Neuronal stem cell (in vitro differentiated cells): ENCODE results near the gene HEATR9.
A peak's percentile ranks its signal among the peaks of the same experiment; 100 is the strongest.

Source experiments
- DNase-seq: peaks from one replicate; pipeline ENCODE4 v3.0.0-alpha.2; 2013; ENCODE audit warnings: low spot score
- H2AFZ ChIP-seq: one replicate; pipeline ENCODE4 v1.6.1; 2013; ENCODE audit warnings: mild to moderate bottlenecking, low read length, inconsistent platforms
- H2AK5ac ChIP-seq: 2 replicates; pipeline ENCODE4 v1.6.1; 2013; ENCODE audit warnings: low read depth, mild to moderate bottlenecking, inconsistent platforms, low read length, moderate library complexity, mixed read lengths
- H2BK120ac ChIP-seq: 2 replicates; pipeline ENCODE4 v1.6.1; 2013; ENCODE audit warnings: low read depth, mild to moderate bottlenecking, inconsistent platforms, low read length, moderate library complexity, mixed read lengths
- H2BK12ac ChIP-seq: one replicate; pipeline ENCODE4 v1.6.1; 2013; ENCODE audit warnings: low read length, inconsistent platforms
- H2BK15ac ChIP-seq: 2 replicates; pipeline ENCODE4 v1.6.1; 2013; ENCODE audit warnings: mild to moderate bottlenecking, low read length, inconsistent platforms, mixed read lengths
- H2BK5ac ChIP-seq: one replicate; pipeline ENCODE4 v1.6.1; 2013; ENCODE audit warnings: inconsistent platforms, mild to moderate bottlenecking, low read length, moderate library complexity
- H3K14ac ChIP-seq: one replicate; pipeline ENCODE4 v1.6.1; 2013; ENCODE audit warnings: low read length, inconsistent platforms
- H3K18ac ChIP-seq: 2 replicates; pipeline ENCODE4 v1.6.1; 2013; ENCODE audit warnings: low read length, inconsistent platforms
- H3K23ac ChIP-seq: 2 replicates; pipeline ENCODE4 v1.6.1; 2013; ENCODE audit warnings: low read depth, mild to moderate bottlenecking, mixed read lengths, low read length, inconsistent platforms; ENCODE audit not compliant: poor library complexity
- H3K27ac ChIP-seq: replicated peaks from 3 replicates; pipeline ENCODE4 v1.5.1; 2013; ENCODE audit warnings: low read length, inconsistent platforms
- H3K27me3 ChIP-seq, 3 experiments: 2 replicates each; pipeline ENCODE4 v1.6.1; 2013; ENCODE audit warnings: low read length in 3 of 3, mild to moderate bottlenecking in 2 of 3, inconsistent platforms in 1 of 3, low read depth in 1 of 3, mixed read lengths in 1 of 3, moderate library complexity in 1 of 3; ENCODE audit not compliant: control insufficient read depth in 3 of 3, insufficient read depth in 3 of 3
- H3K36me3 ChIP-seq, 2 donors: replicated peaks in 1 of 2; 2 replicates each; pipeline ENCODE4 v1.6.1; 2013; ENCODE audit warnings: low read length in 2 of 2; ENCODE audit not compliant: control insufficient read depth in 2 of 2, insufficient read depth in 2 of 2
- H3K4ac ChIP-seq: 2 replicates; pipeline ENCODE4 v1.6.1; 2013; ENCODE audit warnings: inconsistent platforms, mild to moderate bottlenecking, low read length, moderate library complexity
- H3K4me1 ChIP-seq, 2 donors: 1 replicate in 1 of 2; 2 replicates in 1 of 2; pipeline ENCODE4 v1.6.1; 2013; ENCODE audit warnings: low read length in 2 of 2, low read depth in 1 of 2; ENCODE audit not compliant: control insufficient read depth in 2 of 2, insufficient read depth in 1 of 2
- H3K4me2 ChIP-seq: one replicate; pipeline ENCODE4 v1.6.1; 2013; ENCODE audit warnings: mild to moderate bottlenecking, low read length, inconsistent platforms; ENCODE audit not compliant: insufficient read depth, poor library complexity, severe bottlenecking
- H3K4me3 ChIP-seq, 2 donors: 2 replicates each; pipeline ENCODE4 v1.5.1; 2013; ENCODE audit warnings: low read length in 2 of 2, mild to moderate bottlenecking in 2 of 2, inconsistent platforms in 1 of 2, moderate library complexity in 1 of 2
- H3K79me1 ChIP-seq: one replicate; pipeline ENCODE4 v1.6.1; 2013; ENCODE audit warnings: low read depth, mild to moderate bottlenecking, inconsistent platforms, low read length, moderate library complexity
- H3K9ac ChIP-seq: one replicate; pipeline ENCODE4 v1.6.1; 2013; ENCODE audit warnings: mild to moderate bottlenecking, low read depth, low read length, inconsistent platforms; ENCODE audit not compliant: poor library complexity
- H3K9me3 ChIP-seq, 2 donors: replicated peaks in 1 of 2; 2 replicates each; pipeline versions ENCODE3 to v1.6.1; 2013; ENCODE audit warnings: low read length in 2 of 2, mild to moderate bottlenecking in 2 of 2, inconsistent platforms in 1 of 2, low read depth in 1 of 2, mixed read lengths in 1 of 2, moderate library complexity in 1 of 2; ENCODE audit not compliant: control insufficient read depth in 2 of 2, insufficient read depth in 1 of 2
- H4K8ac ChIP-seq: one replicate; pipeline ENCODE4 v1.6.1; 2013; ENCODE audit warnings: low read depth, mild to moderate bottlenecking, inconsistent platforms, low read length, moderate library complexity
- H4K91ac ChIP-seq: one replicate; pipeline ENCODE4 v1.6.1; 2013; ENCODE audit warnings: low read length, low read depth, mild to moderate bottlenecking, inconsistent platforms; ENCODE audit not compliant: poor library complexity
- WGBS, 2 donors: extraction: QIAGEN DNeasy Blood & Tissue Kit; methylation state at CpG; one replicate each; pipeline ENCODE4 v1.1.7; 2013; ENCODE audit warnings: missing lambda C conversion rate in 2 of 2, mixed read lengths in 1 of 2; ENCODE audit not compliant: insufficient read length in 2 of 2, insufficient replicate concordance in 1 of 2; ENCODE audit errors: extremely low coverage in 2 of 2; 5-methylcytosine and 5-hydroxymethylcytosine counted together

HEATR9 gene

DNA sequence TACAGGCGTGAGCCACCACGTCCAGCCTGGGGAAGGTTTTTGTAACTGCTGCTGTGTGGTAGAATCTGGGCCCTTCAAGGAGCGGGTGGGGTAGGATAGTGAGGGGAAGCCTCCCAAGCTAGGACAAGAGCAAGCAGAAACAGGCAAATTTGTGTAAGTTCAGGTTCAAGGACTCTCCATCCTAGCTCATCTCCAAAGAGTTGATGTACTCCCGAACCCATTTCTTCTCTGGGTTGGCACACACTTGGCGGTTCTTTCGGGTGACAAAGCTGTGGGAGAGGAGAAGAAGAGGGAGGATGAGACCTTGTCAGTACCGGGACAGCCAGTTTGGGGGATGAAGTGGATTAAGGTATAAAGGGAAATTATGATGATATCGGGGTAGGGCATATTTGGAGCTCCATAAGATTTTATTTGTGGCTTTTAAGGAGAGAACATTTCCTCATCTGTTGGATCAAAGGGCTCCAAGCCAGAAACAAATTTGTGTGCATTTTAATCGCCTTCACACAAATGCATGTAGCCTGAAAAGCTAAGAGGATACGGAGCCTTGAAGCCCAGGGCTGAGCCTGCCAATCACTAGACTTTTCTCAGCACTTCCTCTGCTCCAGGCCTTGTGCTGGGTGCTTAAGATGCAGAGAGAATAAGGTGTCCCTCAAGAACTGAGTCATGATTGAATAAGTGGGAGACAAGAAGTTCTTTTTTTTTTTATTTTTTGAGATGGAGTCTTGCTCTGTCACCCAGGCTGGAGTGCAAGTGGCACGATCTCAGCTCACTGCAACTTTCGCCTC lies 3.7 kb upstream of the HEATR9 start:
- Histone ChIP-seq H3K18ac (no peak overlapping the region), H3K4me1 (peaks cover 1 to 4% of the 10 kb centered on the region in 2 donors), H3K36me3 (no peaks in the 10 kb centered on the region), H3K4me3 (no peak overlapping the region), H3K14ac (no peak overlapping the region), H2AK5ac (no peak overlapping the region), H2BK12ac (no peak overlapping the region), H2BK15ac (no peak overlapping the region), H3K79me1 (no peaks in the 10 kb centered on the region), H2BK5ac (no peak overlapping the region), H2AFZ (no peak overlapping the region), H3K27me3 (no peaks in the 10 kb centered on the region), H3K23ac (no peak overlapping the region), H3K9me3 (no peaks in the 10 kb centered on the region), H3K4ac (no peak overlapping the region), H2BK120ac (no peak overlapping the region), H4K8ac (no peak overlapping the region), H3K4me2 (no peak overlapping the region), H3K27ac (no peak overlapping the region), H3K9ac (no peak overlapping the region), H4K91ac (no peak overlapping the region)
- no peak for DNase-seq
- WGBS, 2 donors: 100% methylated on average over 1 of the region's 12 CpGs; no CpG with 5 or more reads in 1 of the 2 donors

DNA sequence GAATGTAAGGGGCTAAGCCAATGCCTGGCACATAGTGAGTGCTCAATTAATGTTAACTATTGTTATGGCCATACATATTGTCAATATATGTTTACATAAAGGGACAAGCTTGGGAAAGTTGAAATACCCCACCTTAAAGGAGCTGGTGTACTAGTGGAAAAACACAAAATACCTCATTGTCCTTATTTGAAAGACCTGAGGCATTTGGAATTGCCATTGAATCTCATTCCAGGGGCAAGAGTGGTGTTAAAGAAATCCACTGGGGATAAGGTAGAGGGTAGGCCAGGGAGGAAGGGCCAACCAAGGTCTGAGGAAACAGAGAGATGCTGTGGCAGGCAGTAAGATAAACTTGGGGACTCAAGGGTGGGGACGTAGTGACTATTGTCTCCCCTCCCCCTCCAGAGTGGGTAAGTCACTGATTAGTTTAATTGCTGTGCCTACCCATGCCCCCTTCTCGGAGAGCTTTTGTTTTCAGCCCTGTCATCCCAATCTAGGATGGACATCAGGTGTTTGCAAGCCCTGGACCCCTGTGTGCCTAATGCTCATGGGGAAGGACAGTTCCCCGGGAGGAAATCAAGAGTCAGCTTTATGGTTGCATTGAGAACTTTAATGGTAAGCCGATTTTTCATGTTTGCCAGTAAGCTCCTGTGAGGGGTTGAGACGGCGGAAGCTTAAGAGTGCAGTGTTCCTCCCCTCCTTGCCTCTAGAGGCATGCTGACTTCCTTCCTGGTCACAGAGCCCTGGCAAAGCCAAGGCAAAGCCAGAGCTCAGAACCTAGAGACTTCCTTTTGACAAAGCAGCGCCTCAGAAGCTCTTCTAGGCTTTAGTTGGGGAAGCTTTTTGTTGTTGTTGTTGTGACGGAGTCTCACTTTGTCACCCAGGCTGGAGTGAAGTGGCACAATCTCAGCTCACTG lies 2.5 kb upstream of the HEATR9 start:
- H3K9ac ChIP-seq: no peak overlapping the region
- peak overlapping the region; percentile 46 for H2AFZ ChIP-seq
- no peak overlapping the region for H2BK120ac ChIP-seq
- no peak overlapping the region for H3K27ac ChIP-seq
- no peaks in the 10 kb centered on the region for H3K27me3 ChIP-seq
- H3K4me2 ChIP-seq: no peak overlapping the region
- no peak overlapping the region for H2BK5ac ChIP-seq
- DNase-seq: no peak
- no peak overlapping the region for H2AK5ac ChIP-seq
- peaks cover 1 to 4% of the 10 kb centered on the region in 2 donors for H3K4me1 ChIP-seq
- no peak overlapping the region for H3K23ac ChIP-seq
- no peak overlapping the region for H4K8ac ChIP-seq
- H3K36me3 ChIP-seq: no peaks in the 10 kb centered on the region
- no peak overlapping the region for H2BK12ac ChIP-seq
- H3K14ac ChIP-seq: no peak overlapping the region
- no CpG with 5 or more reads among the region's 8 CpGs for WGBS, 2 donors
- H3K4me3 ChIP-seq: no peak overlapping the region
- H3K9me3 ChIP-seq: no peaks in the 10 kb centered on the region
- no peaks in the 10 kb centered on the region for H3K79me1 ChIP-seq
- no peak overlapping the region for H3K4ac ChIP-seq
- no peak overlapping the region for H3K18ac ChIP-seq
- no peak overlapping the region for H2BK15ac ChIP-seq
- H4K91ac ChIP-seq: no peak overlapping the region

DNA sequence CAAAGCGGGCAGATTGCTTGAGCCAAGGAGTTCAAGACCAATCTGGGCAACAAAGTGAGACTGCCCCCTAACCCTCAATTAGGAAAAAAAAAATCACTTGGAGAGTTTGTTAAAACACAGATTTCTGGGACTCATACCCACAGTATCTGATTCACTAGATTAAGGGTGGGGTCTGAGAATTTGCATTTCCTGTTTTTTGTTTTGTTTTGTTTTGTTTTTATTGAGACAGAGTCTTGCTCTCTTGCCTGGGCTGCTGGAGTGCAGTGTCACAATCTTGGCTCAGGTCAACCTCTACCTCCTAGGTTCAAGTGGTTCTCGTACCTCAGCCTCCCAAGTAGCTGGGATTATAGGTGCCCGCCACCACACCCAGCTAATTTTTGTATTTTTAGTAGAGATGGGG lies 1.1 kb downstream of the HEATR9 start:
- Histone ChIP-seq H3K9me3 (no peaks in the 10 kb centered on the region), H3K79me1 (no peaks in the 10 kb centered on the region), H2BK12ac (no peak overlapping the region), H3K14ac (no peak overlapping the region), H3K27ac (no peak overlapping the region), H3K23ac (no peak overlapping the region), H3K9ac (no peak overlapping the region), H4K8ac (no peak overlapping the region), H3K36me3 (no peaks in the 10 kb centered on the region), H2BK120ac (no peak overlapping the region), H3K18ac (no peak overlapping the region), H3K4ac (no peak overlapping the region), H3K4me2 (no peak overlapping the region), H3K27me3 (no peaks in the 10 kb centered on the region), H4K91ac (no peak overlapping the region), H2BK15ac (no peak overlapping the region), H3K4me3 (no peak overlapping the region), H2AK5ac (no peak overlapping the region), H2AFZ (no peak overlapping the region), H3K4me1 (no peaks in the 10 kb centered on the region), H2BK5ac (no peak overlapping the region)
- no peak for DNase-seq
- WGBS, 2 donors: no CpG with 5 or more reads among the region's 3 CpGs

DNA sequence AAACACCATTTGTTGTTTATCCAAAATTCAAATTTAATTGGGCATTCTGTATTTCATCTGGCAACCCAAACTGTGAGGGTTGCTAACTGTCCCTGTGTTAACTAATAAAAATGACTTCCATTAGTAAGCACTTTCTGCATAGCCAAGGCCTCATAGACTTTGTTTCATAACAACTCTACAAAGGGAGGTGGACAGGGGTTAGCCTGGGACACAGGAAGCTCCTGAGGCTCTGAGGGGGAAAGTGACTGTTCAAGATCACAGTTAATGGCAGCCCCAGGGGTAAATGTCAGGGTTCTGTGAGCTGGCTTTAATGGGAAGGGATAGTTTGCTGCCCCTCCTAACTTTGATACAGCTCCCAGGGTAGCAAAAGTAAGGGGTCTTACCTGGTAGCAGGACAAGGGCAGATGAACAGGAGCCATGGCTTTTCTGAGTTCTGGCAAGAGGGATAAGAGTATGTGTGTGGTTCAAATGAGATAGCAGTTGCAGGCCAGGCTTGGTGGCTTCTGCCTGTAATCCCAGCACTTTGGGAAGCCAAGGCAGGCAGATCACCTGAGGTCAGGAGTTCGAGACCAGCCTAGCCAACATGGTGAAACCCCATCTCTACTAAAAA lies 2.2 kb downstream of the HEATR9 start:
- no peaks in the 10 kb centered on the region for H3K9me3 ChIP-seq
- no peak overlapping the region for H2AK5ac ChIP-seq
- no peak overlapping the region for H2BK15ac ChIP-seq
- no peak overlapping the region for H4K91ac ChIP-seq
- no peak for DNase-seq
- H3K36me3 ChIP-seq: no peaks in the 10 kb centered on the region
- no peak overlapping the region for H3K14ac ChIP-seq
- no peak overlapping the region for H3K4me3 ChIP-seq
- no peak overlapping the region for H2AFZ ChIP-seq
- no peaks in the 10 kb centered on the region for H3K79me1 ChIP-seq
- WGBS, 2 donors: no CpG with 5 or more reads among the region's 1 CpG
- no peak overlapping the region for H3K9ac ChIP-seq
- H3K4me1 ChIP-seq: no peaks in the 10 kb centered on the region
- no peak overlapping the region for H3K4ac ChIP-seq
- H2BK120ac ChIP-seq: no peak overlapping the region
- no peaks in the 10 kb centered on the region for H3K27me3 ChIP-seq
- H3K18ac ChIP-seq: no peak overlapping the region
- no peak overlapping the region for H3K23ac ChIP-seq
- no peak overlapping the region for H3K27ac ChIP-seq
- no peak overlapping the region for H3K4me2 ChIP-seq
- H2BK5ac ChIP-seq: no peak overlapping the region
- no peak overlapping the region for H4K8ac ChIP-seq
- H2BK12ac ChIP-seq: no peak overlapping the region
